IMR-90 (cell line): ENCODE measurements around the gene ABCC4.

Source experiments
- BHLHE40 ChIP-seq: fragments of 150-350 bp; IDR thresholded peaks from 2 replicates; pipeline ENCODE4 v1.6.1; 2016; ENCODE audit warnings: mild to moderate bottlenecking, low read depth, low read length
- CEBPB ChIP-seq: IDR thresholded peaks from 2 replicates; pipeline ENCODE4 v1.6.1; 2012; ENCODE audit warnings: low read depth, low read length, improper control_type of control experiment
- CTCF ChIP-seq: conservative IDR thresholded peaks from 2 replicates; pipeline ENCODE4 v1.5.1; 2012; ENCODE audit warnings: mild to moderate bottlenecking, low read depth, low read length, improper control_type of control experiment
- MAFK ChIP-seq: IDR thresholded peaks from 2 replicates; pipeline ENCODE4 v1.6.1; 2012; ENCODE audit warnings: low read depth, low read length, improper control_type of control experiment
- POLR2A ChIP-seq: IDR thresholded peaks from 2 replicates; pipeline ENCODE4 v1.6.1; 2012; ENCODE audit warnings: mild to moderate bottlenecking, low read depth, low read length
- RAD21 ChIP-seq: IDR thresholded peaks from 2 replicates; pipeline ENCODE4 v1.6.1; 2012; ENCODE audit warnings: low read length, improper control_type of control experiment
- SMC3 ChIP-seq: fragments of 150-350 bp; IDR thresholded peaks from 2 replicates; pipeline ENCODE4 v1.6.1; 2016; ENCODE audit warnings: low read depth, mild to moderate bottlenecking, antibody characterized with exemption, low read length, moderate library complexity

GRCh38 chr13:95296326-95296925 lies 4.8 kb downstream of the ABCC4 start:
- no peak for TF ChIP-seq POLR2A
- peak; percentile 38 for TF ChIP-seq CTCF
- TF ChIP-seq BHLHE40: no peak
- peak; percentile 25; the same call in 1 of the 2 replicates for TF ChIP-seq RAD21
- TF ChIP-seq MAFK: no peak
- TF ChIP-seq SMC3: peak; percentile 39
- TF ChIP-seq CEBPB: no peak
